Kidney (tissue), 14 donors: Measurements from ENCODE around the gene PCDHA1. TPM values are rescaled to one million over a fixed set of nuclear protein-coding genes. Genes with fewer than 3 reads are reported as not detected.

Experiments used
- DNase-seq, 5 donors: peaks; one replicate each; pipeline ENCODE4 v3.0.0-alpha.2; 2013 to 2020
- FAIRE-seq: peaks from 2 replicates; lab custom pipeline; 2012; peaks lifted over from hg19 to GRCh38; lab: Jason Lieb, UNC
- H3K27ac ChIP-seq, 2 donors: one replicate each; pipeline ENCODE4 v1.7.0; 2013; ENCODE audit warnings: low read depth in 2 of 2, low read length in 2 of 2, inconsistent platforms in 1 of 2
- H3K27me3 ChIP-seq: one replicate; pipeline ENCODE4 v1.7.1; 2013; ENCODE audit warnings: low read length, inconsistent platforms; ENCODE audit not compliant: control insufficient read depth, insufficient read depth
- H3K36me3 ChIP-seq, 3 donors: one replicate each; pipeline versions ENCODE4 v1.7.0 to v1.7.1; 2013; ENCODE audit warnings: low read length in 3 of 3, control low read depth in 1 of 3, inconsistent platforms in 1 of 3; ENCODE audit not compliant: insufficient read depth in 3 of 3, control insufficient read depth in 2 of 3
- H3K4me1 ChIP-seq, 3 donors: one replicate each; pipeline versions ENCODE4 v1.7.0 to v1.7.1; 2013; ENCODE audit warnings: low read length in 3 of 3, inconsistent platforms in 1 of 3, low read depth in 1 of 3; ENCODE audit not compliant: control insufficient read depth in 2 of 3, insufficient read depth in 2 of 3
- H3K4me3 ChIP-seq, 3 donors: one replicate each; pipeline versions ENCODE4 v1.7.0 to v1.8.1; 2013; ENCODE audit warnings: low read length in 3 of 3, control low read depth in 1 of 3, inconsistent platforms in 1 of 3
- H3K9ac ChIP-seq, 3 donors: one replicate each; pipeline versions ENCODE4 v1.7.0 to v1.7.1; 2013; ENCODE audit warnings: low read length in 3 of 3, control low read depth in 1 of 3, inconsistent platforms in 1 of 3
- H3K9me3 ChIP-seq, 3 donors: one replicate each; pipeline versions ENCODE4 v1.7.0 to v1.7.1; 2013; ENCODE audit warnings: low read length in 3 of 3, control low read depth in 1 of 3, inconsistent platforms in 1 of 3; ENCODE audit not compliant: control insufficient read depth in 2 of 3, insufficient read depth in 1 of 3
- intact Hi-C: fragments of 100-400 bp; cut with DNase I; formaldehyde crosslinking; loops from one replicate; pipeline ENCODE4 v1.11.1; 2022
- polyA plus RNA-seq: library from polyadenylated mRNA; stranded (reverse); fragments of 350-450 nt; fragmentation: Illumina TruSeq; extraction: RNeasy Lipid Tissue Mini Kit (QIAGEN cat#74804); gene quantifications from one replicate; pipeline ENCODE4 v1.2.3, GENCODE V29; 2014; ENCODE audit warnings: low read depth, low replicate concordance; ENCODE audit not compliant: insufficient read depth
- total RNA-seq: library from RNA; stranded (reverse); fragmentation: NEBNext Ultra II Directional; extraction: Animal tissue kit (Norgen Biotek cat#: 25700); gene quantifications from one replicate; pipeline ENCODE4 v1.2.1, GENCODE V29; 2021
- TF ChIP-seq, protein P1 (sequence below): IDR thresholded peaks from 3 replicates; pipeline ENCODE4 v1.5.1; 2012; ENCODE audit warnings: mild to moderate bottlenecking, moderate library complexity, borderline replicate concordance; ENCODE audit not compliant: insufficient read depth; ENCODE audit errors: extremely low read depth
- donor health status: control.
- donor health status: control.
- donor health status: control.
- donor health status: control.
- donor health status: control.
- donor health status: DM: yes; HTN: yes; CAD: no.
- donor health status: Normal renal cell carcinoma (clear cell type).

PCDHA1 gene
- total and polyA plus RNA-seq, 2 donors from 2014 or later: 0.13 TPM; not detected in 1

DNA sequence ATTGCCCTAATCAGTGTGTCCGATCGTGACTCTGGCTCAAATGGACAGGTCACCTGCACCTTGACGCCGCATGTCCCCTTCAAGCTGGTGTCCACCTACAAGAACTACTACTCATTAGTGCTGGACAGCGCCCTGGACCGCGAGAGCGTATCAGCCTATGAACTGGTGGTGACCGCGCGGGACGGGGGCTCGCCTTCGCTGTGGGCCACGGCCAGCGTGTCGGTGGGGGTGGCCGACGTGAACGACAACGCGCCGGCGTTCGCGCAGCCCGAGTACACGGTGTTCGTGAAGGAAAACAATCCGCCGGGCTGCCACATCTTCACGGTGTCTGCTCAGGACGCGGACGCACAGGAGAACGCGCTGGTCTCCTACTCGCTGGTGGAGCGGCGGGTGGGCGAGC is 97.4 kb downstream of the PCDHA1 start:
- no peaks in the 10 kb centered on the region for H3K4me1 ChIP-seq
- no peak overlapping the region for H3K27ac ChIP-seq
- peaks cover 1 to 11% (median 8%) of the 10 kb centered on the region in 3 donors for H3K9me3 ChIP-seq
- DNase-seq (no peak), FAIRE-seq (no peak)
- no peaks in the 10 kb centered on the region for H3K27me3 ChIP-seq
- intact Hi-C loops: no loop called here
- TF ChIP-seq, protein P1, sequence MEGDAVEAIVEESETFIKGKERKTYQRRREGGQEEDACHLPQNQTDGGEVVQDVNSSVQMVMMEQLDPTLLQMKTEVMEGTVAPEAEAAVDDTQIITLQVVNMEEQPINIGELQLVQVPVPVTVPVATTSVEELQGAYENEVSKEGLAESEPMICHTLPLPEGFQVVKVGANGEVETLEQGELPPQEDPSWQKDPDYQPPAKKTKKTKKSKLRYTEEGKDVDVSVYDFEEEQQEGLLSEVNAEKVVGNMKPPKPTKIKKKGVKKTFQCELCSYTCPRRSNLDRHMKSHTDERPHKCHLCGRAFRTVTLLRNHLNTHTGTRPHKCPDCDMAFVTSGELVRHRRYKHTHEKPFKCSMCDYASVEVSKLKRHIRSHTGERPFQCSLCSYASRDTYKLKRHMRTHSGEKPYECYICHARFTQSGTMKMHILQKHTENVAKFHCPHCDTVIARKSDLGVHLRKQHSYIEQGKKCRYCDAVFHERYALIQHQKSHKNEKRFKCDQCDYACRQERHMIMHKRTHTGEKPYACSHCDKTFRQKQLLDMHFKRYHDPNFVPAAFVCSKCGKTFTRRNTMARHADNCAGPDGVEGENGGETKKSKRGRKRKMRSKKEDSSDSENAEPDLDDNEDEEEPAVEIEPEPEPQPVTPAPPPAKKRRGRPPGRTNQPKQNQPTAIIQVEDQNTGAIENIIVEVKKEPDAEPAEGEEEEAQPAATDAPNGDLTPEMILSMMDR: no peak
- no peaks in the 10 kb centered on the region for H3K36me3 ChIP-seq
- H3K4me3 ChIP-seq: no peak overlapping the region
- H3K9ac ChIP-seq: no peak overlapping the region

DNA sequence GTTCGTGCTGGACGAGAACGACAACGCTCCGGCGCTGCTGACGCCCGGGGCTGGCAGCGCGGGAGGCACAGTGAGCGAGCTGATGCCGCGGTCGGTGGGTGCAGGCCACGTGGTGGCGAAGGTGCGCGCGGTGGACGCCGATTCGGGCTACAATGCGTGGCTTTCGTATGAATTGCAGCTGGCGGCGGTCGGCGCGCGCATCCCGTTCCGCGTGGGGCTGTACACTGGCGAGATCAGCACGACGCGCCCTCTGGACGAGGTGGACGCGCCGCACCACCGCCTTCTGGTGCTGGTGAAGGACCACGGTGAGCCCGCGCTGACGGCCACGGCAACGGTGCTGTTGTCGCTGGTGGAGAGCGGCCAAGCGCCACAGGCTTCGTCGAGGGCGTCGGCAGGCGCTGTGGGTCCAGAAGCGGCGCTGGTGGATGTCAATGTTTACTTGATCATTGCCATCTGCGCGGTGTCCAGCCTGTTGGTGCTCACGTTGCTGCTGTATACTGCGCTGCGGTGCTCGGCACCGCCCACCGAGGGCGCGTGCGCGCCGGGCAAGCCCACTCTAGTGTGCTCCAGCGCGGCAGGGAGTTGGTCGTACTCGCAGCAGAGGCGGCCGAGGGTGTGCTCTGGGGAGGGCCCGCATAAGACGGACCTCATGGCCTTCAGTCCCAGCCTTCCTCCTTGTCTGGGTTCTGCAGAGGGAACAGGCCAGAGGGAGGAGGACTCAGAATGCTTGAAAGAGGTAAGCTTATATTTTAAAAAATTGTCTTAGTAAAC is 98.2 kb downstream of the PCDHA1 start:
- Histone ChIP-seq H3K4me3 (no peak overlapping the region), H3K4me1 (no peaks in the 10 kb centered on the region), H3K36me3 (no peaks in the 10 kb centered on the region), H3K27ac (no peak overlapping the region), H3K27me3 (no peaks in the 10 kb centered on the region), H3K9ac (no peak overlapping the region), H3K9me3 (peaks cover 1 to 11% (median 8%) of the 10 kb centered on the region in 3 donors)
- FAIRE-seq (no peak), DNase-seq (peak in 1 of 5 donors; percentile 72)
- intact Hi-C loops: no loop called here
- TF ChIP-seq, protein P1: no peak

DNA sequence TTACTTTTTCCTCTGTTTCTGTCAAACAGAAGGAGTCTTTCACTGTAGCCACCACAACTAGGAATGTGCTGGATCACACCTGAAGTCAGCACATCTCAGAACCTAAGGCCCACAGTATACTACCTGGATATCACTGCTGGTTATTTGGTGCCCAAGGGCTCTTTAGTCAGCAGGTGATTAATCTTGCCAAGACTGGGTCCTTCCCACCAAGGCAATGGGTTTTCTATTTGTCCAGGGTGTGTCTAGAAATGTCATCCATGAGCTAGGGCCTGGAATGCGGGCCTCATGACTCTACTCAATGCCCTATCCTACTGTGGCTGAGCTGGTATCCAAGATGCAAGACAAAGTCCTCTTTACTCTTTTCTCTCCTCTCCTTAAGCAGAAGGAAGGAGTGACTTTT is 130.4 kb downstream of the PCDHA1 start:
- H3K9ac ChIP-seq: no peak overlapping the region
- FAIRE-seq: no peak
- H3K4me1 ChIP-seq: no peaks in the 10 kb centered on the region
- TF ChIP-seq, protein P1: no peak
- peaks cover 0 to 4% (median 0%) of the 10 kb centered on the region in 3 donors for H3K9me3 ChIP-seq
- intact Hi-C loops: no loop called here
- no peaks in the 10 kb centered on the region for H3K27me3 ChIP-seq
- no peak overlapping the region for H3K27ac ChIP-seq
- DNase-seq: no peak
- no peak overlapping the region for H3K4me3 ChIP-seq
- H3K36me3 ChIP-seq: no peaks in the 10 kb centered on the region
